HuH-7 (cell line): ENCODE measurements around the gene ZNF608.

ENCODE experiments used
- DNase-seq: peaks from one replicate; pipeline ENCODE4 v3.0.0; 2011; ENCODE audit warnings: low spot score

The ZNF608 gene

GRCh38 chr5:124754206-124754927 is 7.9 kb upstream of the ZNF608 start:
- no peak for DNase-seq

GRCh38 chr5:124752854-124753720 is 6.6 kb upstream of the ZNF608 start:
- no peak for DNase-seq

- no peak for DNase-seq
These were observed 4.6 kb upstream of the ZNF608 start for GRCh38 chr5:124751031-124751430.

DNA sequence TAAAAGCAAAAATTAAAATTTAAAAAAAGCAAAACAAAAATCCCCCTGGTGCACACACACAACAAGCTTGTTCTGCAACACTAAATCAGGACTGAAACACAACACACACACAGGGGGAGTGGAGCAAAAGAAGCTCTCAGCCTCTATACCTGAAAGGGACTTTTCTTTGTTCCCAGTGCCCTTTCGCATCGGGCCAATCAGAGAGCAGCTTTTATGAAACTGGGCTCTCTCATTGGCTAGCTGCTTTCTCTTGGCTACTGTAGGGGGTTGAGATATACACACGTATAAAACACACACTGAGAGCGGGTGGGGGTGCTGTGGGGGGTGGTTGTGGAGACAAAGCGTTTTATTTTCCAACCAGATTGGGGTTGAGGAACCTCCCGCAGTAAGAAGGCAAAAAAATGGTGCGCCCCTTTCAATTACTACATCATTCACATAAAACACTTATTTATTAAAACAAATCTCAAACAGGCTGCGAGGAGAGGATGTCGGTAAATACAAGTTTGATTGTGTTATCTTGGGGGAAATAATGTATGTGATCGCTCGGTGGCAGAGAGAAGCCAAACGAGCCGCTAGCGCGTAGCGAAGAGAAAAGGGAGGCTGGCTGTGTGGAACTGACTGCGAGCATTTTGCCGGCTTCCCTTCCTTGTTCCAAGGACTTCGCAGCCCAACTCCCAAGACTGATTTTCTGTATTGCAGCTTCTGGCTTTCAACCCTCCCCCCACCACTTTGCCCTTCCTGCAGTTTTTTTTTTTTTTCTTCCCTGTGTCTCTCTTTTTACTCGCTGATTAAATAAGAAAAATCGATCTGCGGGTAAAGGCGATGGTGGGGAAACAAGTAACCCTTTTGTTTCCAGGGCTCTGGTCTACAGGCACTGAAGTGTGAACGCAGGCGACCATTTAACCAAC is 2.5 kb upstream of the ZNF608 start:
- DNase-seq: peak; percentile 82

DNA sequence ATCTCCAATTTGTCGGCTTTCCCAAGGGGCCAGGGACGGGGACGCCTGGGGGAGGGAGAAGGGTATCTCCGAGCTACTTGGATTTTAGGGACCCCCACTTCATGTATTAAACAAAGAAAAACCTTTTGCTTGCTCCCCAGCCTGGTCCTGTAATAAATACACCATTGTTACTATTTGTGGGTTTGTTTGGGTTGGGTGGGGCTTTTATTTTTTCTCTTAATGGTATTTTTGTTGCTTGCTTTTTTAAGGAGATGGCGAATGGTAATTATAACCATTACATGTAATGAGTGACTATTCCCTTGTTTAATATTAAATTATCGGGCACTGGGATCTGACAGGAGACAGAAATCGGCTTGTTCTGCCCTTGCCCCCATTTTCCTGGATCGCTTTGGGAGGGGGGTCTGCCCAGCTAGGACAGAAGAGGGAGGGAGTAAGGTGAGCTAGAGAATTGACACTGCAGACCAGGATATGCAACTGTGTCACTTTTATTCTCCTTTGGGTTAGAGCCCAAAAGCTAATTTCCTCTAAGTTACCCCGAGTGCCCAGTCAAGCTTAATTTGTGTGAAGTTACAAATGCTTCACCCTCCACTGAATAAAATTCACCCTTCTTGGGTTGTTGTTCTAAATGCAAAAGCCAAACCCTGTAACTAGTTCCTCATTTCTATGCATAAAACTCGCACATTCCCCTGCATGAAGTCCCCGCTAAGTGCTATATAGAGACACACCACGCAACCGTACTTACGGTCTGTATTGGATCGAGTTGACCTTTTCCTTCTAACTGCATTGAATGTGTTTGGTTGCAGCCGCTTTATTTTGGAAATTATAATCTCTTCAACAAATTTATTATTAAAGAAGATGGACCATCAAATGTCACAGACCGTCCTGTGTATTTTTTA is 1.6 kb upstream of the ZNF608 start:
- DNase-seq: no peak

- no peak for DNase-seq
These were observed 714 bp upstream of the ZNF608 start for GRCh38 chr5:124746916-124747790.

DNA sequence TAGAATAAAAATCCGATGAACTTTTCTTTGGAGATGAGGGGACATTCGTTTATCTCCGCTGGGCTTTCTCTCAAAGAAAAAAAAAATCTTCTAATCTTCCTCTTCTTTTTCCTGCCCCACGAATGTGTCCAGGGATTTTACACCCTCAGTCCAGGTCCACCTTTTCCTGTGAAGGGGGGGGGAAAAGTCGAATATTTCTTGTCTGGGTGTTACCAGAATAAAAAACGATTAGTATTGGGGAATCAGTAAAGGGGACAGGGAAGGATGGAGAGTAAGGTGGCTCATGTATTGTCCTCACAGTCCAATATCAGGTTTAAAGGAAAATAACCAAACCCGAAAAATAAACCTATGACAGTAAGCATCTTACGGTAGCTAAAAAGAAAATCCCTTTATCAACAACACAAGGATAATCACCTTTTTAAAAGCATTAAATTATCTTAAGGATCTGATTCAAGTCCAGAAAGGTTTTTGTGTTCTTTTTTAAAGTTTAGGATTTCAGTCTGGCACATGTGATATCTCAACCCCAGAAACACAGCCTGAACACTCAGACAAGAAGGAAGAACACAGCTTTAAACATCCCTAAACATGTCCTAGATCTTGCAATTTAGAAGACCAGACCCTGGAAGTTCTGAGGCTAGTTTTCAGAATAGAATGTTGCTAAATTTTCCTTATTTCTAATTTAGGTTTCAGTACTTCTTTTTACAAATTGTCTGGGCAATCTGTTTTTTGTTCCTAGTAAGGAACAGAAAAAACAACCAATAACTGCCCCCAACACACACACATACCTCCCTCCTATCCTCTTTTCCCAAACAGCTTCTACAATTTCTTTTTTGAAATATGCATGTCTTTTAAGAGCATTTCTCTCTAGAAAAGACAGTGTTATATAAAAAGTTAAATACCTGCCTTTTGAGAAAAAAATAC is 1.2 kb downstream of the ZNF608 start:
- DNase-seq: no peak

- DNase-seq: no peak
These were observed 2.1 kb downstream of the ZNF608 start for GRCh38 chr5:124744170-124744971.

GRCh38 chr5:124743602-124744169 is 2.8 kb downstream of the ZNF608 start:
- DNase-seq: no peak

GRCh38 chr5:124742983-124743601 is 3.3 kb downstream of the ZNF608 start:
- DNase-seq: no peak

- DNase-seq: no peak
These were observed 3.9 kb downstream of the ZNF608 start for GRCh38 chr5:124742521-124742920.

DNA sequence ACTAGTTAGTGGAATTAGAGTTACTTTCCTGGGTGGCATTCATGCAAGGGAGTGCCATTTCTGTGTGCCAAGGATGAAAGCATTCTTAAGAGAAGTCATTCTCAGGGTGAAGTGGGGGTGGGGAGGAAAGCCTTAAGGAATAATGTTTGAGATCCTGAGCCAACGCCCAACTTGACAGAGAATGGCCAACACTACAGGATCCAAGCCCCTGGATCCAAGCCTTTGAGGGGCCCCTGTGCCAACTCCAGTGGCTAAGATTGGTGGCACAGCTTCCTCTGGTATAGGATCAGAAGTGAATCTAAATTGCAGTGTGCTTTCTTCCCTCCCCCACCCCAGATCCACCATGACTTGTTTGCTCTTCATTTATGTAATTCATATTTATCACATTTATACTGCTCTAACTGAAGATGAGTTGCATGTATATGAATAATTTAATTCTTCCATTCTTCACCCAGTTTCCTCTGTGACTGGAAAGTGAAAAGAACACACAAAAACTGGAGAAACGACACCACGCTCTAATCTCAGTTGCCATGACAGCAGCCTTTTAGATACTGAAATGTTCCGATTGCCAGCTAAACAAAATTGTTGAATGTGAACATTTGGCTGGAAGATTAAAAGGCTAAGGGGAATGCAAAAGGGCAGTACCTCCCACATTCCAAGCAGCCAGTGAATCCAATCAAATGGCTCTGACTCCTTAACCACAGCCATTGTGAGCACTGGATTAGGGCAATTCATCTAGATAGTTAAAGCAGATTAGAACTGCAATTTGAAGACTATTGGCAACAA is 4.5 kb downstream of the ZNF608 start:
- peak; percentile 66 for DNase-seq

DNA sequence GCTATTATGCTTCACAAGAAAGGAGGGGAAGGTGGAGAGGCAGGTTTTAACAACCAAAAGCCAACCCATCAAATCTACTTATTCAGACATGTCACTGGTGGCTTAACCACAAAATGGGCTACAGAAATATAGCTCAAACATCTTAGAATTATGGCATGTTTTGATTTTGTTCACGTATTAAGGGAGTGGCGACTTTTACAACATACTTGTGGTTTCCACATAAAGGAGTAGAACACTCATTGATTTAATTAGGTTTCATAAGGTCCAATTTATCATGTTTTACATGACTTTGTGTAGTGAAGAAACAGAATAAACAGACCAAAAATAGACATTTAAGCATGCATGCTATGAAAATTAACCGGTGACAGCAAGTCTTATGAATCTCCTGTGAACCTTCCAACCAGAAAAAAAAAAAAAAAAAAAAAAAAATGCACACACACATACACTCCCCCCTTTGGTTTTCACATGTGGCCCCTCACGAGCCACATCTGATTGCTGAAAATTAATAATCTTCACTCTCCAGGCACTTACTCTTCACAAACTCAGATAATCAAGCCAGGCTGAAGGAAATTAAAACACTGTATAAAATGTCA is 5.4 kb downstream of the ZNF608 start:
- DNase-seq: no peak

DNA sequence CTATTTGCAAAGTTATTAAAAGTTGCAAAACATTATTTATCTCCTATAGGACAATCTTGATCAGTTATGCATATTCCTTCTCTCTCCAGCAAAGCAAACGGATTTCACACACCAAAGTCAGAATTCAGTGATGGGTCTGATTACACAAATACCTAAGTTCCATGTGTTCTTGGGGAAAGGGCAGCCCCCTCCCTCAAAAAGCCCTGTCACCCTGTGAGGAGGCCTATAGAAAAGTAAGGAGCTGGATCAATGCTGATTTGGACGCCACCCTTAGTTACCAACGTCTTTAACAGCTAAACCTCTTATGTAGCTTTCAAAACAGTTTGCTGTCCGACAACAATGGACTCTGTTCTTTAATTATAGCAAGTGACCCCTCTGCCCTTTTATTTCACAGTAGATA is 6.4 kb downstream of the ZNF608 start:
- DNase-seq: no peak

- DNase-seq: no peak
These were observed 6.8 kb downstream of the ZNF608 start for GRCh38 chr5:124739634-124740025.
